ES-I3 (cell line): ENCODE measurements around the gene BAZ2A.

Experiments
- H3K36me3 ChIP-seq: 2 replicates; pipeline ENCODE4 v1.6.1; 2013; ENCODE audit warnings: mild to moderate bottlenecking, low read length, control low read depth, moderate library complexity; ENCODE audit not compliant: insufficient read depth
- H3K4me1 ChIP-seq: 2 replicates; pipeline ENCODE4 v1.6.1; 2013; ENCODE audit warnings: mild to moderate bottlenecking, control low read depth, low read length; ENCODE audit not compliant: insufficient read depth
- H3K9ac ChIP-seq: 2 replicates; pipeline ENCODE4 v1.6.1; 2013; ENCODE audit warnings: low read depth, mild to moderate bottlenecking, low read length, moderate library complexity
- H3K9me3 ChIP-seq: 2 replicates; pipeline ENCODE4 v1.6.1; 2013; ENCODE audit warnings: mild to moderate bottlenecking, low read length, moderate library complexity; ENCODE audit not compliant: control insufficient read depth, insufficient read depth

BAZ2A gene

GRCh38 chr12:56645201-56645716 lies 15.1 kb upstream of the BAZ2A start:
- Histone ChIP-seq H3K36me3 (peaks cover 26% of the 10 kb centered on the region), H3K4me1 (no peaks in the 10 kb centered on the region), H3K9me3 (no peaks in the 10 kb centered on the region), H3K9ac (peak overlapping the region; percentile 92)

DNA sequence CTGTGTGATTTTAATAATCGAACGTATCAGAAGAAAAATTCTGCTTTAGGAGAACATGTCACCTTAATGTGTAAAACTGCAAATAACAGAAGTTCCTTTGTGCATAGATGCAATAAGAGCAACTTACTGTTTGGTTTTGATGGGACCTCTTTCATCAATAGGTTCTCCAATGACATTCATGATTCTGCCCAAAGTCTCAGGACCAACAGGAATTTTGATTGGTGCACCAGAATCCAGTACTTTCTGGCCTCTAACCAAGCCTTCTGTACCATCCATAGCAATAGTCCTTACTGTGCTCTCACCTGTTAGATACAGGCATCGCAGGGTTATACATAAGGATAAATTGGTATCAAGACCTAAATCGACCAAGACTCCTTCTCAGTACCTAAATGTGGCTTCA lies 14.5 kb upstream of the BAZ2A start:
- peak overlapping the region; percentile 92 for H3K9ac ChIP-seq
- peaks cover 26% of the 10 kb centered on the region for H3K36me3 ChIP-seq
- H3K9me3 ChIP-seq, result no peaks in the 10 kb centered on the region
- H3K4me1 ChIP-seq, result no peaks in the 10 kb centered on the region

GRCh38 chr12:56641219-56641618 lies 11.1 kb upstream of the BAZ2A start:
- H3K9ac ChIP-seq, result no peak overlapping the region
- H3K4me1 ChIP-seq, result no peaks in the 10 kb centered on the region
- H3K36me3 ChIP-seq, result peaks cover 30% of the 10 kb centered on the region
- H3K9me3 ChIP-seq, result no peaks in the 10 kb centered on the region

DNA sequence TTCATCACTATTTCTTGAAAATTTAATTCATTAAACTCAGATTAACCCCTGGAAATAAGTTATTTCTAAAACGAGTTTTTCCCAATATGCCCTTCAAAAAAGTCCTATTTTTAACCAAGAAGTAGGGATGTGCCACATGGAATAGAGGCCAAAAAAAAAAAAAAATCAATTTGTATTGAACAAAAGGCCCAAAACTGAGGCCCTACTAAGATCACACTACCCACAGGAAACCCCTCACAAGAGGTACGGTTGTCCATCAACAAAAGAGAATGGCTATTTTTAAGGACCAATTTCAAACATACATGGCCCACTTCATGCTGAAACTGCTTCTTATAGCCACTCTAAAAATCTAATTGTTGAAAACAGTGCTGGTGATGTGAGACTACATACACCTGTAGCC lies 7.5 kb upstream of the BAZ2A start:
- no peaks in the 10 kb centered on the region for H3K9me3 ChIP-seq
- H3K4me1 ChIP-seq, result peaks cover 11% of the 10 kb centered on the region
- no peak overlapping the region for H3K9ac ChIP-seq
- peaks cover 10% of the 10 kb centered on the region for H3K36me3 ChIP-seq

- H3K36me3 ChIP-seq, result 0 out of 2 replicates have a peak, but pooled peaks cover 4% of the 10 kb centered on the region
- H3K4me1 ChIP-seq, result peaks cover 15% of the 10 kb centered on the region
- H3K9me3 ChIP-seq, result no peaks in the 10 kb centered on the region
- H3K9ac ChIP-seq, result peak overlapping the region; percentile 76
Measured at GRCh38 chr12:56636675-56637540, 6.8 kb upstream of the BAZ2A start.

GRCh38 chr12:56635806-56636674 lies 5.9 kb upstream of the BAZ2A start:
- H3K36me3 ChIP-seq, result 0 out of 2 replicates have a peak, but pooled peaks cover 4% of the 10 kb centered on the region
- peaks cover 21% of the 10 kb centered on the region for H3K4me1 ChIP-seq
- H3K9me3 ChIP-seq, result no peaks in the 10 kb centered on the region
- H3K9ac ChIP-seq, result peak overlapping the region; percentile 76

GRCh38 chr12:56634837-56635791 lies 5.0 kb upstream of the BAZ2A start:
- peak overlapping the region; percentile 76 for H3K9ac ChIP-seq
- no peaks in the 10 kb centered on the region for H3K9me3 ChIP-seq
- H3K4me1 ChIP-seq, result peaks cover 28% of the 10 kb centered on the region
- 0 out of 2 replicates have a peak, but pooled peaks cover 4% of the 10 kb centered on the region for H3K36me3 ChIP-seq

DNA sequence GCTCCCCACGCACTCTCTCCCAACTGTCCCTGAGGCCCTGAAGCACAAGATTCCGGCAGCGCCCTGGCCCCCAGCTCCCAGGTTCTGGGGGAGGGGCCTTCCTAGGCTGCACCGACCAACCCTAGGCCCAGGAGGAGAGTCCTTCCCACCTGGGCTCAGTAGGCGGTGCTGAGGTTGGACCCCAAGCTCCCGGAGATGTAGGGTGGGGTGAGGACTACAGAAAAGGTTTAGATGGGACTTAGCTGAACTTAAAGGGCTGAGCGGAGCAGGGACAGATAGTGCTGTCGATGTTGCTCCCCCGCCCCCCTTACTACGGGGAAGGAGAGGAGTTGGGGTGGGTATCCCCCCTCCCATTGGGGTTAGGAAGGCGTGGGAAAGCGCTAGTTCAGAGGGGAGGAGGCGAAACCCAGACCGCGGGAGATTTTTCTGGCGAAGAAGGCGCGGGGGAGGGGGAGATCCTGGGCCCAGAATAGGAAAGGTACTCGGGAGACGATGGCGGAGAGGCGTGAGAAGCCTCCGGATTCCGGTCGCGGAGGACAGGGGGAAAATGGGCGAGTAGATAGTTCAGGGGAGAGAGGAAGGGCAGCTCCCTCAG lies 4.2 kb upstream of the BAZ2A start:
- H3K9ac ChIP-seq, result peak overlapping the region; percentile 76
- peaks cover 28% of the 10 kb centered on the region for H3K4me1 ChIP-seq
- 0 out of 2 replicates have a peak, but pooled peaks cover 4% of the 10 kb centered on the region for H3K36me3 ChIP-seq
- no peaks in the 10 kb centered on the region for H3K9me3 ChIP-seq

DNA sequence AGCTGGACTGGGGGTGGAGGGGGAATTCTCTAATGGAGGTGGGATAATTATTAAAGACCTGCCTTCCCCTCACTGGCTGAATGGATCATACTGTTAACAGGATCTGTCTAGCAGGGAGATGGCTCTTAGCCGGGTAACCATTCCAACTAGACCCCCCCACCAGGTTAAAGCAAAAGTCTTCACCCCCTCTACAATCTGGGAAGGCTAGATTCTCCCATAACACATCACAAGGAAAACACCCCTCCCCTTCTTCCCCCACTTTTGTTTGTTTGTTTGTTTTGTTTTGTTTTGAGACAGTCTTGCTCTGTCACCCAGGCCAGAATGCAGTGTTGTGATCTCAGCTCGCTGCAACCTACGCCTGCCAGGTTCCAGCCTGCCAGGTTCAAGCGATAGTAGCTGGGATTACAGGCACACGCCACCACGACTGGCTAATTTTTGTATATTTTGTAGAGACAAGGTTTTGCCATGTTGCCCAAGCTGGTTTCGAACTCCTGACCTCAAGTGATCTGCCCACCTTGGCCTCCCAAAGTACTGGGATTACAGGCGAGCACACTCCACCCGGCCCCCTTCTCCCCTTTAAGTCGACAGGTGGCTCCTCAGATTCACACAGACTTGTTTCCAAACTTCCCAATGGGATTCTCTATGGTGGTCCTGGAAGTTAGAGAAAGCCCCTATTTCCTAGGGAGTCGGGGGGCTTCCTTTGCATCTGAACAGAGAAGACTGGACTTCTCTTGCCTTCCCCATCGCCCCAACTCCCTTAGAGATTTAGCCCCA lies 3.5 kb upstream of the BAZ2A start:
- Histone ChIP-seq H3K9ac (peak overlapping the region; percentile 76; the same call in 1 of the 2 replicates), H3K4me1 (peaks cover 28% of the 10 kb centered on the region), H3K9me3 (no peaks in the 10 kb centered on the region), H3K36me3 (no peaks in the 10 kb centered on the region)

- H3K4me1 ChIP-seq, result peaks cover 28% of the 10 kb centered on the region
- H3K9ac ChIP-seq, result no peak overlapping the region
- no peaks in the 10 kb centered on the region for H3K36me3 ChIP-seq
- no peaks in the 10 kb centered on the region for H3K9me3 ChIP-seq
Measured at GRCh38 chr12:56632701-56633467, 2.8 kb upstream of the BAZ2A start.

- no peak overlapping the region for H3K9ac ChIP-seq
- no peaks in the 10 kb centered on the region for H3K9me3 ChIP-seq
- H3K36me3 ChIP-seq, result no peaks in the 10 kb centered on the region
- H3K4me1 ChIP-seq, result peaks cover 28% of the 10 kb centered on the region
Measured at GRCh38 chr12:56631790-56632700, 1.9 kb upstream of the BAZ2A start.
